NAMALWA (cell line): ENCODE data around the gene RFWD3.

Experiments
- DNase-seq: peaks from one replicate; pipeline ENCODE4 v3.0.0-alpha.2; 2015; ENCODE audit warnings: low spot score

Gene RFWD3

GRCh38 chr16:74622005-74622404, 44.7 kb downstream of the RFWD3 start:
- DNase-seq = no peak

GRCh38 chr16:74617206-74617788, 49.4 kb downstream of the RFWD3 start:
- DNase-seq = no peak

GRCh38 chr16:74611721-74612120, 55.0 kb downstream of the RFWD3 start:
- DNase-seq = no peak

GRCh38 chr16:74608944-74609343, 57.7 kb downstream of the RFWD3 start:
- no peak for DNase-seq

DNA sequence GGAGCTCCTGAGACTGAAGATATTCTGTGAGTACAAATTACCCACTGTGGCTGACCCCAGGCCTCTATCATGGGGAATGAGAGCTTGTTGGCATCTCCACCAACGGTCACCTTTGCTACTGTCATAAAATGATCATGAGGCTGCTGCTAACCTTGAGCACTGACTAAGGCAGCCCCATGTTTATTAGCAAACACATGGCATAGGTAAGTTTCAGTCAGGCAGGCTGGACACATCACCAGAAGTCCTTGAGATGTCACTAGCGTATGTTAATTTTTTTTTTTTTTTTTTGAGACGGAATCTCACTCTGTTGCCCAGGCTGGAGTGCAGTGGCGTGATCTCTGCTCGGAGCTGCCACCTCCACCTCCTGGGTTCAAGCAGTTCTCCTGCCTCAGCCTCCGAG, 58.3 kb downstream of the RFWD3 start:
- no peak for DNase-seq

DNA sequence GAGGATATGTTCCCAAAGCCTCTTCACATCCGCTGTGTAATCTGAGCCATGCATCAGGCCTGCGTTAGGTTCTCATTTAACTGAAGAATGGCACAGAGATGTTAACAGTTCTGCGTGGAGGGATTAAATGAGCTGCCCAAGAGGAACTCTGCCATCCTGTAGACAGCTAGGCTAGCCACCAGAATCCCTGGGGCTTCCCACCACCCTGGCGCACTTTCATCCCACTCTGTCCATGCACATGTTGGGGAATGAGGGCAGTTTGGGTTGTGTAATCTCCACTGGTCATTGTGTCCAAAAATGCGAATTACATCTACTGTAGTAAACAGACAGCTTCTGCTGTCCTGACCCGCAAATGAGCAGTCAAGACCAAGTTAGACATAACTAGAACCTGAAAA, 58.7 kb downstream of the RFWD3 start:
- DNase-seq = no peak

DNA sequence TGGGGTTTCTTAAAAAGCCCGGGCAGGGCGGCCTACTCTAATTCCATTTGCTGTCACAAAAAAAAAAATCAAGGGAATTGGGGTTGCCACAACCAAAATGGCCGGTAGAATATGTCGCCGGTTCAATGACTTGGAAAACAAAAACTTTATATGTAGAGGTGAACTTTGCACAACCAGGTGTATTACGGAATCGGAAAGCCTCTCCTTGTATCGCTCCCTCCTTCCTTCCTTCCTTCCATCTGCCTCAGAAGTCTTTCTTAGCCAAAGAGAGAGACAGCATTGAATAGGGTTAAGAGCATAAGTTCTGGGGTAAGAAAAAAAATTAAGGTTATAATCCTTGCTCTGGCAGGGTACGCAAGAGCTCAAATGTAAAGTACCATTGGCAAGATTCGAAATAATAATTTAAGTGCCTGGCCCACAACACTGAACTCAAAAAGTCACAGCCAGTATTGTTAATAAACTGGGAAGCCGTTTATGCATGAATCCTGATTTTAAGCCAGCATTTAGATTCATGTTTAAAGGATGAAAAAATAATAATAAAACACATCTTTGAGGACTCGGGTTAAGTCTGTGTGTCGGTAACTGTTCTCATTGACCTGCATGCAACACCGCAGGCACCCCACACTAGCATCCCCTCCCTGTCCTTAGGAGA, 59.2 kb downstream of the RFWD3 start:
- no peak for DNase-seq

GRCh38 chr16:74606521-74607309, 60.0 kb downstream of the RFWD3 start, which contains the start of gene GLG1:
GLG1 (minus strand) TSS chr16:74607114; CDS start chr16:74607094, 20 bp downstream.
- peak; percentile 94 for DNase-seq

DNA sequence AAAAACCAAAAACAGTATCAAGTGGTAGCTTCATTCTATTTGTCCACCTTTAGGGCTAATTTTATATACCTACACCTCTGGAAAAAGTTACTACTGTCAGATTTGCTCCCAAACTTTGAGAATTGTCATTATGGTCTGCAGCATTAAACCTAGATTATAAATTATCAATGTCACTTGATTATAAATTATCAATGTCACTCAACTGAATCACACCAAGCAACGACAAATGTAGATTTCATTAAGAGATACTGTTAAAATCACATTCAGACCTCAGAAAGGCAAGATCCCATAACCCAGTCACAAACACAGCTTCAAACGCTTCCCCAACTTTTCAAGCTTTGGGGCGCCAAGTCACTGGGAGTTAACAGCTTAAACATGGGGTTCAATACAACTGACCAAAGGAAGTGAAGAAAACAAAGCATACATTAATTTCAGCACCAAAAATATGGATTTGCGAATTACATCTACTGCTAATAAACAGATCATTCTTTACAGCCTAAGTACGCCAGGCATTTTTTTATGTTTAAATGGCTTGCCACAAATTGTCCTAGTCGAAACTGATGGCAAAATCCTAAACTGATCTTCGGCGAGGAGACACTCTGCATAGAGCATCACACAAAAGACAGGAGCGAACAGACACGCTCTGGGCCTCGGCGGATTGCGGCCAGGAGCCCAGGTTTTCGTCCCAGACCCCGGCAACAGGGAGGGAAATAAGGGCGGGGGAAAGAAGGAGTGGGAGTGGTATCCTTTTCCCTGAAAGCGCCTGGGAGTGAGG, 60.7 kb downstream of the RFWD3 start:
- DNase-seq = peak; percentile 47

DNA sequence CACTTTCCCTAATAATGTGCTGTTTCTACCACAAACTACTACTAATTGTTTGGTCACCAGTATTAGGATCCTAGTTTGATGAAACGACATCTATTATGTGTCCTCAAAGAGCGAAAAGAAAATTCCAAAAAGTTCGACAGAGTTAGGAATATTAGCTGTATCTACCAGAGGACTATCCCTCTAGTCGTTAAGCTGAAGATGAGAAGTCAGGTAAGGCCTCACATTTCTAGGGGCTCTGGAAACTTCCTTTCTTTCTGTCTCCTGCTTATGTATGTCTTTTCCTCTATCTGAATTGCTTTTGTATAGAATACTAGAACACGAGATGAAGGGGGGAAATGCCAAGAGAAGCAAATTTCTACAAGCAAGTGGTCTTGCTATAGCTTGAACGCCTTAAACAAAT, 61.3 kb downstream of the RFWD3 start:
- peak; percentile 33 for DNase-seq

DNA sequence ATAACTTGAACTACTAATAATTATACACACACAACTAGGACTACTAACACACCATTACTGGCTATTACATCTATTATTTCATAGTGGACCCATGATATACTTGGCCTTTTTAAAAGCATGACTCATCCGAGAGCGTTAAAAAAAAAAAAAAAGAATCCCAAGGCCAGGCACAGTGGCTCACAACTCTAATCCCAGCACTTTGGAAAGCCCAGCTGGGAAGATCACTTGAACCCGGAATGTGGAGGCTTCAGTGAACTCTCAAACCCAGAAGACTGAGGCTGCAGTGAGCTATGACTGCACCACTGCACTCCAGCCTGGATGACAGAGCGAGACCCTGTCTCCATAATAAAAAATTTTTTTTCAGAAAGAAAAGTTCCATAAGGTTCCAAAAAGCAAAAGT, 62.8 kb downstream of the RFWD3 start:
- no peak for DNase-seq

DNA sequence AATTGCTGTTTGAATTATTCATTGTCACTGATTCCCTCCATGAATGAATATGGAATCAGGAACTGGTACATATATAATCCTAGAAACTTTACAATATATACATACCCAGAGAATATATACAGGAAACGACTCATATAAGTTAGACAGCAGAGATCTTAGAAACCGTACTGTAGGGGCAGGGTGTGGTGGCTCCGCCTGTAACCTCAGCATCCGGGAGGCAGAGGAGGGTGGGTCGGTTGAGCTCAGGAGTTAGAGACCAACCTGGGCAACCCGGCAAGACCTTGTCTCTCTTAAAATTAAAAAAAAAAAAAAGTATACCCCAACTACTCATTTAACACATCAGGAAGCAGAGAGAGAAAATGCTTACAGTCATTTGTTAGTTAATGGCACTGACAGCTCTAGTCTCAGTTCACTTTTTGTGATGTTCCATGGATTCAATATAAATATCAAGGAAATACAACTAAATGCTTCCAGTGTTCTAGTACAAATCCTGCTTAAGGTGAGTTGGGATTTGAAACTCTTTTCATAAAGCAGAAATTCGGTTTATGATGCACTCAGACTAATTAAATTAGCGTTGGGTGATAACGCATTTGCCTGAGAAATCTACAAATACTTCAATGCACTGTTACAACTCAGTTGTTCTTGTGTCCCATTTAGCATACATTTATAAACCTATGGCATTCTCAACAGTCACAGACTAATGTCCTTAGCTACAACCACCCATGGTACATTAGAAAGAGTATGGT, 65.4 kb downstream of the RFWD3 start:
- no peak for DNase-seq

DNA sequence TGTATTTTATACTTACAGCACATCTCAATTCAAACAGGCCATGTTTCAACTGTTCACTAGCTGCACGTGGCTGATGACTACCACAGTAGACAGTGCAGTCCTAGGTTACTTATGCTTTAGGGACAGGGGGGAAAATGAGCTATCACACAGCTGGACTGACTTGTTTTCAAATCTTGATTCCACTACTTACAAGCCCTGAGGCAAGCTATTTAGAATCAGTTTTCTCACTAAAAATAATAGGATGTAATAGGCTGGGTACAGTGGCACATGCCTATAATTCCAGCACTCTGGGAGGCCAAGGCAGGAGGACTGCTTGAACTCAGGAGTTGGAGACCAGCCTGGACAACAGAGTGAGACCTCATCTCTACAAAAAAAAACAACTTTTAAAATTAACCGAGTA, 70.1 kb downstream of the RFWD3 start:
- DNase-seq = no peak

DNA sequence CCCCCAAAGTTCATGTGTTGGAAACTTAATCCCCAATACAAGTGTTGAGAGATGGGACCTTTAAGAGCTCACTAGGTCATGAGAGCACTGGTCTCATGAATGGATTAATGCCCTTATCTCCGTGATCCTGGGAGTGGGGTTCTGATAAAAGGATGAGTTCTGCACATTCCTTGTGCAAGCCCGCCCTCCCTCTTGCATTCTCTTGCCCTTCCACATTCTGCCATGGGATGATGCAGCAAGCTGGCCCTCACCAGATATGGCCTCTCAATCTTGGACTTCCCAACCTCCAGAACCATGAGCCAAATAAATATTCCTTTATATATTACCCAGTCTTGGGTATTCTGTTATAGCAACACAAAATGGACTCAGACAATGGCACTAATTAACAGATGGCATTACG, 73.8 kb downstream of the RFWD3 start:
- peak; percentile 4 for DNase-seq

DNA sequence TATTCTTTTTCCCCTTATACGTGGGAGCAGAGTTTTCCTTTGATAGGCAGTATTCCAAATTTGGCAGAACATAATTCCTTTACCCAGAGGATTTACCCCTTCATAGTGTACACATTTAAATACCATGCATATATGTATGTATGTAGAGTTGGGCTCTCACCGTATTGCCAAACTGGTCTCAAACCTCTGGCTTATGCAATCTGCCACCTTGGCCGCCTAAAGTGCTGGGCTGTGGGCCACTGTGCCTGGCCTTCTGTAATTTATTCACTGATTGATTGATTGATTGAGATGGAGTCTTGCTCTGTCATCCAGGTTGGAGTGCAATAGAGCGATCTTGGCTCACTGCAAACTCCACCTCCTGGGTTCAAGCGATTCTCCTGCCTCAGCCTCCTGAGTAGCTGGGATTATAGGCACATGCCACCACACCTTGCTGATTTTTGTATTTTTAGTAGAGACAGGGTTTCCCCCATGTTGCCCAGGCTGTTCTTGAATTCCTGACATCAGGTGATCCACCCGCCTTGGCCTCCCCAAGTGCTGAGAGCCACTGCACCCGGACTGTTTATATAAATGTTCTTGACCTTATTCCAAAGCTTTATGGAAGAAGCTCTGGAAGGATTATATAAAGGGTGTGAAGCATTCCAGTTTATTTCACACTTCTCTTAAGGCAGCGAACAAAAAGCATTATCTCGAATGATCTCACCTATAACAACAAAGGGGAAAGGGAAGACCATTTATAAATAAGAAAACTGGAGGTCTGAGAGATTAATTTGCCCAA, 74.6 kb downstream of the RFWD3 start:
- peak; percentile 2 for DNase-seq

DNA sequence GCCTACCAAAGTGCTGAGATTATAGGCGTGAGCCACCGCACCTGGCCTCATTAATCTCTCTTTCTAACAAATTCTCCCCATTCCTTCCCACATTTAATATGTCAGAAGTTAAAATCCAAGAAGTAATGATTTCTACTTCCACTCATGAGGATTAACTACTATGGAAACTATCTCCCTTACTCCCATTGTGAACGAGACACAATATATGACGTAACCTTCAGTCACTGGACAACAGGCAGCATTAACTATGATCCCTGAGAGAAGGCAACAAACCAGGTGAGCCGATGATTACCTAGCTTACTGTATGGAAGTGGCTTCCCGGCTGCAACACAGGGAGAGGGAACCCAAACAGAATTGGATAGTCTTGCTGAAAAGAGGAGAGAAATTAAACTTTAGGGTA, 79.7 kb downstream of the RFWD3 start:
- DNase-seq = no peak

DNA sequence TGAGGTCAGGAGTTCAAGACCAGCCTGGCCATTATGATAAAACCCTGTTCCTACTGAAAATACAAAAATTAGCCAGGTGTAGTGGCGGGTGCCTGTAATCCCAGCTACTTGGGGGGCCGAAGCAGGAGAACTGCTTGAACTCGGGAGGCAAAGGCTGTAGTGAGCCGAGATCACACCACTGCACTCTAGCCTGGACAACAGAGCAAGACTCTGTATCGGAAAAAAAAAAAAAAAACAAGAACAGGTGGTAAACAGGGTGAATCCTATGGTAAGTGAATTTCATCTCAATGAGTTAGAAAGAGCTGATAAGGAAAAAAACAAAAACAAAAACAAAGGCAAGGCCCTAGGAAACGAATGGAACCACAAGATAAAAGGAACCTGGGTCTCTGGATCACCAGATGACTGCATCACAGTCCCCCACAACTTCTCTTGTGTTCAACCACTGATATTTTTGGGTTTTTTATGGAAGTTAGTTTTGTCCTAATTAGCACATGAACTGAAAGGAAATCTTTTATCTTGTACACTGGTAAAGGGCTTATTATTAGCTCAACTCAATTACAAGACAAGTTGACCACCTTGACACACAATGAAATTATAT, 80.7 kb downstream of the RFWD3 start:
- DNase-seq = peak; percentile 46

- DNase-seq = no peak
These were observed 82.6 kb downstream of the RFWD3 start for GRCh38 chr16:74583926-74584666.

- DNase-seq = no peak
These were observed 83.7 kb downstream of the RFWD3 start for GRCh38 chr16:74582970-74583369.

- DNase-seq = peak; percentile 87
These were observed 85.8 kb downstream of the RFWD3 start for GRCh38 chr16:74580833-74581232.
